ENCODE results near the gene HCRTR2. TPM values are rescaled to one million over a fixed set of nuclear protein-coding genes. Genes with fewer than 3 reads are reported as not detected.
A peak's percentile ranks its signal among the peaks of the same experiment; 100 is the strongest.

Gene HCRTR2
- total RNA-seq, 1 experiment from 2014 or later: not detected

DNA sequence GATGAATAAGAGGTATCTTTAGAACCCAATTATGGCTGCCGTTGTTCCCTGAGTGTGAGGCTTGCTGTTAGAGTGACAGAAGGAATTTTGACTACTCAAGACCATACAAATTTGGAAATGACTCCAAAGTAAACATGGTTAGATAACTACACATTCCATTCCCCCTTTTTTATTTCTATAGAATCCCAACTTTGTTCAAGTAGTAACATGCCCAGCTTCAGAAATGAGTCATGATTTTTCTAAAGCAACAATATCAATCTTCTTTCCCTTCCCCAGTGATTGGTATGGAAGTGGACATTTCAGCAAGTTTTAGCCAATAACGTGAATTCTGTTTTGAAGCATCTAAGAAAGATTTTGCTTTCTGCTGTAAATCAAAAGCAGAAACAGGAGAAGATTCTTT, 37.8 kb downstream of the HCRTR2 start:
- Mint-ChIP-seq H3K27me3 (ENCODE audit: insufficient read depth, unreplicated experiment) (no peaks in the 10 kb centered on the region), H3K4me3 (ENCODE audit: unreplicated experiment) (no peak overlapping the region), H3K4me1 (ENCODE audit: insufficient read depth, unreplicated experiment) (peaks cover 10% of the 10 kb centered on the region), H3K27ac (ENCODE audit: low read depth, unreplicated experiment) (peak overlapping the region; percentile 81), H3K9me3 (ENCODE audit: unreplicated experiment) (peaks cover 7% of the 10 kb centered on the region), H3K36me3 (ENCODE audit: insufficient read depth, unreplicated experiment) (peaks cover 6% of the 10 kb centered on the region)
- CTCF ChIA-PET: interaction anchor here (0.7 to 0.8 kb wide), 2 partner anchors 16 to 495 kb away, joined by 3 to 5 read pairs; no protein-coding TSS in a partner anchor
- intact Hi-C loops (cut with micrococcal nuclease): no loop called here
- no peak for TF ChIP-seq CTCF (IDR thresholded peaks at IDR 0.05; ENCODE audit: unreplicated experiment)
- POLR2A ChIA-PET: interaction anchor here (1.1 kb wide), 1 partner anchor 368 kb away, joined by 3 read pairs; no protein-coding TSS in a partner anchor
- BruUV-seq (replicated peaks): no TSS peak
- DNase-seq (ENCODE audit: unreplicated experiment): peak; percentile 41

DNA sequence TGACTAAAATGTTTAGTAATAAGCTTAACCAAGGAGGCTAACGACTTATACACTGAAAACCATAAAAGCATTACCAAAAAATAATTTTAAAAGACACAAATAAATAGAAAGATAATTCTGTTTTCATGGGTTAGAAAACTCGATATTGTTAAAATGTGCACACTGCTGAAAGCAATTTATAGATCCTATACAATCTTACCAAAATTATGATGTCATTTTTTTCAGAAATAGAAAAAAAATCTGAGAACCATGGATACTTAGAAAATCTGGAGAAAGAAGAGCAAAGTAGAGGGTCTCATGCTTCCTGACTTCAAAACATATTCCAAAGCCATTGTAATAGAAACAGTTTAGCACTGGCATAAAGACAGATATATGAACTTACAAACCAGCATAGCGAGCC, 46.6 kb downstream of the HCRTR2 start:
- intact Hi-C loops (cut with micrococcal nuclease): no loop called here
- Mint-ChIP-seq H3K4me3 (ENCODE audit: unreplicated experiment) (no peak overlapping the region), H3K4me1 (ENCODE audit: insufficient read depth, unreplicated experiment) (no peaks in the 10 kb centered on the region), H3K27me3 (ENCODE audit: insufficient read depth, unreplicated experiment) (no peaks in the 10 kb centered on the region), H3K36me3 (ENCODE audit: insufficient read depth, unreplicated experiment) (no peaks in the 10 kb centered on the region), H3K9me3 (ENCODE audit: unreplicated experiment) (no peaks in the 10 kb centered on the region), H3K27ac (ENCODE audit: low read depth, unreplicated experiment) (no peak overlapping the region)
- DNase-seq (ENCODE audit: unreplicated experiment): no peak
- TF ChIP-seq CTCF (IDR thresholded peaks at IDR 0.05; ENCODE audit: unreplicated experiment): no peak
- CTCF ChIA-PET: interaction anchor here (0.6 kb wide), 1 partner anchor 743 kb away, joined by 3 read pairs; no protein-coding TSS in a partner anchor
- BruUV-seq (replicated peaks): no TSS peak
- POLR2A ChIA-PET: no interaction called here

- no peak overlapping the region for H3K27ac Mint-ChIP-seq (ENCODE audit: low read depth, unreplicated experiment)
- H3K4me1 Mint-ChIP-seq (ENCODE audit: insufficient read depth, unreplicated experiment): no peaks in the 10 kb centered on the region
- ChIA-PET CTCF (interaction anchor here (0.8 kb wide), 1 partner anchor 49 kb away, joined by 3 read pairs; no protein-coding TSS in a partner anchor), POLR2A (no interaction called here)
- no peak for TF ChIP-seq CTCF (IDR thresholded peaks at IDR 0.05; ENCODE audit: unreplicated experiment)
- no peak overlapping the region for H3K4me3 Mint-ChIP-seq (ENCODE audit: unreplicated experiment)
- intact Hi-C loops (cut with micrococcal nuclease): no loop called here
- no peaks in the 10 kb centered on the region for H3K27me3 Mint-ChIP-seq (ENCODE audit: insufficient read depth, unreplicated experiment)
- DNase-seq (ENCODE audit: unreplicated experiment): no peak
- no peaks in the 10 kb centered on the region for H3K9me3 Mint-ChIP-seq (ENCODE audit: unreplicated experiment)
- no TSS peak for BruUV-seq (replicated peaks)
- no peaks in the 10 kb centered on the region for H3K36me3 Mint-ChIP-seq (ENCODE audit: insufficient read depth, unreplicated experiment)
Measured at GRCh38 chr6:55227862-55228261, 53.5 kb downstream of the HCRTR2 start.

GRCh38 chr6:55239099-55239498, 64.8 kb downstream of the HCRTR2 start:
- Mint-ChIP-seq H3K4me1 (ENCODE audit: insufficient read depth, unreplicated experiment) (peaks cover 10% of the 10 kb centered on the region), H3K9me3 (ENCODE audit: unreplicated experiment) (no peaks in the 10 kb centered on the region), H3K27ac (ENCODE audit: low read depth, unreplicated experiment) (no peak overlapping the region), H3K36me3 (ENCODE audit: insufficient read depth, unreplicated experiment) (no peaks in the 10 kb centered on the region), H3K27me3 (ENCODE audit: insufficient read depth, unreplicated experiment) (no peaks in the 10 kb centered on the region), H3K4me3 (ENCODE audit: unreplicated experiment) (no peak overlapping the region)
- ChIA-PET POLR2A (interaction anchor here (0.7 kb wide), 1 partner anchor 161 kb away, joined by 4 read pairs; no protein-coding TSS in a partner anchor), CTCF (interaction anchor here (0.6 to 2.3 kb wide), 5 partner anchors 14 to 972 kb away, joined by 3 to 9 read pairs (median 5); no protein-coding TSS in a partner anchor)
- intact Hi-C loops (cut with micrococcal nuclease): no loop called here
- BruUV-seq (replicated peaks): no TSS peak
- peak; percentile 37 for DNase-seq (ENCODE audit: unreplicated experiment)
- no peak for TF ChIP-seq CTCF (IDR thresholded peaks at IDR 0.05; ENCODE audit: unreplicated experiment)

Data from MCF 10A (cell line).